ENCODE measurements around the gene RABAC1.

DNA sequence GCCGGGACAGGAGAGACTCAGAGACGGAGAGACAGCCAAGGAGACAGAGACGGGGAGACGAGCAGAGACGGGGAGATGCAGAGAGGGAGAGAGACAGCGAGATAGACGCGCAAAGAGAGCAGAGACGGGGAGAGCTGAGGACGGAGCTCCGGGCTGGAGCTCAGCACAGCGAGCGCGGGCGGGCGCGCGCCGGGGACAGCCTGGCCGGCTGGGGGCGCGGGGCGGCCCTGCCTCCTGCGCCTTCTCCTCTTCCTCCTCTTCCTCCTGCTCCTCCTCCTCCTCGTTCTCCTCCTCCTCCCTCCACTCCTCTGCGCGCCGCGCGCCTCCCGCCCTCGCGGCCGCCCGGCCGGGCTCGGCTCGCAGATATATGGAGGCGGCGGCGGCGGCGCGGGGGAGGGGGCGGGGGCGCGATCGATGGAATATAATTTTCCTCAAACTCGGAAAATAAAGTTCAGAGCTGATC is 30.9 kb downstream of the RABAC1 start, which contains the start of gene ERFL:
- no peak for TF ChIP-seq CTCF (IDR thresholded peaks at IDR 0.05)
- TF ChIP-seq POLR2AphosphoS5 (IDR thresholded peaks at IDR 0.05) = no peak
- no peak for TF ChIP-seq POLR2A (IDR thresholded peaks at IDR 0.05)

Measured in transverse colon (tissue), 4 donors.